Suprapubic skin (tissue), 3 donors: ENCODE measurements around the gene ALDH16A1.

Experiments used
- EP300 ChIP-seq: sonication (generic); formaldehyde crosslinking; IDR thresholded peaks from one replicate; pipeline ENCODE4 v1.6.1; 2017; ENCODE audit warnings: antibody characterized with exemption
- TF ChIP-seq, protein P1 (sequence below), 2 donors: fragments of 200-600 bp in 1 of 2; fragments of 450-650 bp in 1 of 2; sonication (generic) in 1 of 2; IDR thresholded peaks; one replicate each; pipeline ENCODE4 v1.5.1; 2016 to 2019; ENCODE audit warnings: antibody characterized with exemption in 2 of 2, mild to moderate bottlenecking in 1 of 2, moderate library complexity in 1 of 2

DNA sequence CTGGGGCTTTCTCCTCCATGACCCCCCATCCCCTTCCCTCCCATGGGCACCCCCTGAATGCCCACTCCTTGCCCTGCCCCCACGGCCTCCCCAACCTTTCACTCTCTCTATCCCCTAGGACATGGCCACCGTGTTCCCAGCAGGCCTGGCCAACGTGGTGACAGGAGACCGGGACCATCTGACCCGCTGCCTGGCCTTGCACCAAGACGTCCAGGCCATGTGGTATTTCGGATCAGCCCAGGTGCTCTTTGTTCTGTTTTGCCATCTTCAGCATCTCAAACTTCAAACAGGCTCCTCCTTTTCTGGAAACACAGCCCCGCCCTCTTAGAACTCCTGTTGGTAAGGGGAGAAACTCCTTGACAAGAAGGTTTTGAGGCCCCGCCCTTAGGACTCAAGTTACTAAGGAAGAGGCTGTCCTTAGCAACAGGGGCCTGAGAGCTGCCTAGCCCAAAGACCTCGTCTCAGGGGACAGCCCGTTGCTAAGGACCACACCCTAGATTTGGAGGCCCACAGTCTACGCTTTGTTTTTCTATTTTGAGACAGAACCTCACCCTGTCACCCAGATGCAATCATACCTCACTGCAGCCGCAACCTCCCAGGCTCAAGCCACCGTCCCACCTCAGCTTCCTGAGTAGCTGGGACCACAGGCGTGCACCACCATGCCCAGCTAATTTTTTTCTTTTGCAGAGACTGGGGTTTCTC lies 15.9 kb downstream of the ALDH16A1 start:
- TF ChIP-seq, protein P1, sequence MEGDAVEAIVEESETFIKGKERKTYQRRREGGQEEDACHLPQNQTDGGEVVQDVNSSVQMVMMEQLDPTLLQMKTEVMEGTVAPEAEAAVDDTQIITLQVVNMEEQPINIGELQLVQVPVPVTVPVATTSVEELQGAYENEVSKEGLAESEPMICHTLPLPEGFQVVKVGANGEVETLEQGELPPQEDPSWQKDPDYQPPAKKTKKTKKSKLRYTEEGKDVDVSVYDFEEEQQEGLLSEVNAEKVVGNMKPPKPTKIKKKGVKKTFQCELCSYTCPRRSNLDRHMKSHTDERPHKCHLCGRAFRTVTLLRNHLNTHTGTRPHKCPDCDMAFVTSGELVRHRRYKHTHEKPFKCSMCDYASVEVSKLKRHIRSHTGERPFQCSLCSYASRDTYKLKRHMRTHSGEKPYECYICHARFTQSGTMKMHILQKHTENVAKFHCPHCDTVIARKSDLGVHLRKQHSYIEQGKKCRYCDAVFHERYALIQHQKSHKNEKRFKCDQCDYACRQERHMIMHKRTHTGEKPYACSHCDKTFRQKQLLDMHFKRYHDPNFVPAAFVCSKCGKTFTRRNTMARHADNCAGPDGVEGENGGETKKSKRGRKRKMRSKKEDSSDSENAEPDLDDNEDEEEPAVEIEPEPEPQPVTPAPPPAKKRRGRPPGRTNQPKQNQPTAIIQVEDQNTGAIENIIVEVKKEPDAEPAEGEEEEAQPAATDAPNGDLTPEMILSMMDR (IDR thresholded peaks at IDR 0.05) = no peak
- TF ChIP-seq EP300 = no peak
